IMR-90 (cell line): ENCODE measurements around the gene RELCH. TPM values are rescaled to one million over a fixed set of nuclear protein-coding genes. Genes with fewer than 3 reads are reported as not detected.

ENCODE experiments used
- ATAC-seq: fragments of 200-7000 bp; cut with Tn5 transposase; 2 replicates; pipeline ENCODE4 v1.9.1; 2020; ENCODE audit warnings: low read depth, mild to moderate bottlenecking, moderate library complexity
- BruUV-seq: library from RNA; stranded (reverse); fragments of 400-500 nt; replicated peaks from 2 replicates; lab custom pipeline; 2021; lab: Mats Ljungman, UMichigan
- CTCF ChIA-PET: fragments of 300-600 bp; formaldehyde crosslinking; extraction: SDS; loops from one replicate; lab custom pipeline; 2021; ENCODE audit warnings: antibody characterized with exemption; lab: Yijun Ruan, JAX
- POLR2A ChIA-PET: fragments of 300-600 bp; sonication (Branson Sonifier 250); formaldehyde crosslinking; loops from one replicate; lab custom pipeline; 2022; ENCODE audit warnings: antibody characterized with exemption; ENCODE audit not compliant: unreplicated experiment; lab: Charles Lee
- DNase-seq: peaks from one replicate; pipeline ENCODE4 v3.0.0; 2013
- H2AFZ ChIP-seq: replicated peaks from 2 replicates; pipeline ENCODE3; 2013; ENCODE audit warnings: low read length, mild to moderate bottlenecking; ENCODE audit not compliant: poor library complexity
- H2AK5ac ChIP-seq: 2 replicates; pipeline ENCODE4 v1.6.1; 2013; ENCODE audit warnings: low read depth, low read length, inconsistent platforms
- H2AK9ac ChIP-seq: replicated peaks from 2 replicates; pipeline ENCODE3; 2013; ENCODE audit warnings: mild to moderate bottlenecking, low read depth, low read length, moderate library complexity; ENCODE audit not compliant: poor library complexity
- H2BK120ac ChIP-seq: 2 replicates; pipeline ENCODE4 v1.6.1; 2013; ENCODE audit warnings: low read depth, low read length, inconsistent platforms
- H2BK15ac ChIP-seq: 3 replicates; pipeline ENCODE4 v1.6.1; 2013; ENCODE audit warnings: low read depth, low read length, inconsistent platforms
- H2BK20ac ChIP-seq: 2 replicates; pipeline ENCODE4 v1.6.1; 2013; ENCODE audit warnings: low read depth, mild to moderate bottlenecking, inconsistent platforms, low read length, moderate library complexity
- H2BK5ac ChIP-seq: 2 replicates; pipeline ENCODE4 v1.6.1; 2013; ENCODE audit warnings: mild to moderate bottlenecking, low read depth, low read length, inconsistent platforms; ENCODE audit not compliant: poor library complexity, severe bottlenecking
- H3K14ac ChIP-seq: replicated peaks from 2 replicates; pipeline ENCODE4 v1.6.1; 2013; ENCODE audit warnings: low read depth, low read length, inconsistent platforms
- H3K18ac ChIP-seq: 2 replicates; pipeline ENCODE4 v1.6.1; 2013; ENCODE audit warnings: low read depth, low read length, control low read depth
- H3K23ac ChIP-seq: 2 replicates; pipeline ENCODE4 v1.6.1; 2013; ENCODE audit warnings: low read depth, low read length, inconsistent platforms
- H3K27ac ChIP-seq: 2 replicates; pipeline ENCODE4 v1.5.1; 2013; ENCODE audit warnings: mild to moderate bottlenecking, control low read depth, low read length; ENCODE audit not compliant: insufficient read depth
- H3K27me3 ChIP-seq: 2 replicates; pipeline ENCODE4 v1.6.1; 2013; ENCODE audit warnings: low read length; ENCODE audit not compliant: control insufficient read depth, insufficient read depth
- H3K36me3 ChIP-seq: 2 replicates; pipeline ENCODE4 v1.6.1; 2013; ENCODE audit warnings: low read length, mixed read lengths; ENCODE audit not compliant: control insufficient read depth, insufficient read depth
- H3K4ac ChIP-seq: 2 replicates; pipeline ENCODE4 v1.6.1; 2013; ENCODE audit warnings: low read depth, low read length, inconsistent platforms
- H3K4me1 ChIP-seq: 2 replicates; pipeline ENCODE4 v1.6.1; 2013; ENCODE audit warnings: low read length, mixed read lengths; ENCODE audit not compliant: control insufficient read depth, insufficient read depth
- H3K4me2 ChIP-seq: 2 replicates; pipeline ENCODE4 v1.6.1; 2013; ENCODE audit warnings: low read depth, mild to moderate bottlenecking, control low read depth, low read length, moderate library complexity
- H3K4me3 ChIP-seq: 2 replicates; pipeline ENCODE4 v1.5.1; 2013; ENCODE audit warnings: low read depth, mild to moderate bottlenecking, control low read depth, low read length, moderate library complexity; ENCODE audit not compliant: insufficient read depth
- H3K56ac ChIP-seq: 2 replicates; pipeline ENCODE4 v1.6.1; 2013; ENCODE audit warnings: low read length, inconsistent platforms; ENCODE audit not compliant: insufficient read depth; ENCODE audit errors: extremely low read depth
- H3K79me1 ChIP-seq, 2 experiments: 2 replicates each; pipeline ENCODE4 v1.6.1; 2013; ENCODE audit warnings: low read length in 2 of 2, inconsistent platforms in 1 of 2, low read depth in 1 of 2
- H3K9ac ChIP-seq: 2 replicates; pipeline ENCODE4 v1.6.1; 2013; ENCODE audit warnings: low read depth, low read length, control low read depth
- H3K9me1 ChIP-seq: 2 replicates; pipeline ENCODE4 v1.6.1; 2013; ENCODE audit warnings: low read length, inconsistent platforms; ENCODE audit not compliant: insufficient read depth
- H3K9me3 ChIP-seq: 2 replicates; pipeline ENCODE4 v1.6.1; 2013; ENCODE audit warnings: low read length; ENCODE audit not compliant: control insufficient read depth, insufficient read depth
- H4K20me1 ChIP-seq: 2 replicates; pipeline ENCODE4 v1.6.1; 2013; ENCODE audit warnings: low read length, inconsistent platforms; ENCODE audit not compliant: insufficient read depth
- H4K5ac ChIP-seq: 2 replicates; pipeline ENCODE4 v1.6.1; 2013; ENCODE audit warnings: mild to moderate bottlenecking, low read depth, low read length, control low read depth
- H4K8ac ChIP-seq, 2 experiments: 2 replicates each; pipeline ENCODE4 v1.6.1; 2013; ENCODE audit warnings: low read depth in 2 of 2, low read length in 2 of 2, control low read depth in 1 of 2, inconsistent platforms in 1 of 2
- H4K91ac ChIP-seq: 2 replicates; pipeline ENCODE4 v1.6.1; 2013; ENCODE audit warnings: low read depth, low read length, inconsistent platforms; ENCODE audit not compliant: insufficient read depth
- CEBPB ChIP-seq: IDR thresholded peaks from 2 replicates; pipeline ENCODE4 v1.6.1; 2012; ENCODE audit warnings: low read depth, low read length, improper control_type of control experiment
- CHD1 ChIP-seq: IDR thresholded peaks from 2 replicates; pipeline ENCODE4 v1.6.1; 2012; ENCODE audit warnings: low read depth, low read length, improper control_type of control experiment
- FOS ChIP-seq: fragments of 150-350 bp; IDR thresholded peaks from 2 replicates; pipeline ENCODE4 v1.6.1; 2016; ENCODE audit warnings: low read depth, low read length
- MAZ ChIP-seq: IDR thresholded peaks from 2 replicates; pipeline ENCODE4 v1.6.1; 2012; ENCODE audit warnings: low read depth, mild to moderate bottlenecking, low read length, improper control_type of control experiment, moderate library complexity, borderline replicate concordance
- RAD21 ChIP-seq: IDR thresholded peaks from 2 replicates; pipeline ENCODE4 v1.6.1; 2012; ENCODE audit warnings: low read length, improper control_type of control experiment
- RCOR1 ChIP-seq: IDR thresholded peaks from 2 replicates; pipeline ENCODE4 v1.6.1; 2012; ENCODE audit warnings: mild to moderate bottlenecking, low read length, improper control_type of control experiment; ENCODE audit not compliant: insufficient replicate concordance
- WGBS, 2 experiments: methylation state at CpG; one replicate each; pipeline versions ENCODE4 v1.1.5 to v1.1.7; 2013; ENCODE audit warnings: missing lambda C conversion rate in 2 of 2; ENCODE audit not compliant: insufficient read length in 1 of 2; ENCODE audit errors: extremely low coverage in 2 of 2; 5-methylcytosine and 5-hydroxymethylcytosine counted together
- dilution Hi-C: fragments of 300-500 bp; cut with HindIII; formaldehyde crosslinking; loops from one replicate; pipeline ENCODE4 v1.14.3; 2018; ENCODE audit warnings: low sequenced_read_pairs; ENCODE audit not compliant: unreplicated experiment
- in situ Hi-C: fragments of 300-500 bp; cut with MboI; formaldehyde crosslinking; loops from 3 replicates; pipeline ENCODE4 v1.14.3; 2019; ENCODE audit warnings: low sequenced_read_pairs, inconsistent platforms, mixed read lengths
- intact Hi-C: fragments of 100-400 bp; cut with micrococcal nuclease; formaldehyde crosslinking; loops from 2 replicates; pipeline ENCODE4 v1.10.0; 2022
- polyA plus RNA-seq, 3 experiments: library from polyadenylated mRNA; depleted of rRNA; stranded (reverse); fragments of >200 nt; gene quantifications; 2 replicates each; pipeline ENCODE4 v1.2.3, GENCODE V29; 2012; ENCODE audit warnings: low replicate concordance in 1 of 3
- total RNA-seq: library from RNA; depleted of rRNA; stranded (reverse); fragments of >200 nt; gene quantifications from 2 replicates; pipeline ENCODE4 v1.2.3, GENCODE V29; 2012

The RELCH gene
- total and polyA plus RNA-seq, 2 of the 4 experiments (the other 2 are of a cell fraction), result 14.4 to 52.5 TPM

- no peak overlapping the region for H2BK15ac ChIP-seq
- ChIA-PET CTCF (no interaction called here), POLR2A (no interaction called here)
- no peak overlapping the region for H3K23ac ChIP-seq
- no peak overlapping the region for H2BK5ac ChIP-seq
- no peak overlapping the region for H2AK5ac ChIP-seq
- H3K4ac ChIP-seq, result no peak overlapping the region
- no peak overlapping the region for H4K5ac ChIP-seq
- H3K14ac ChIP-seq, result no peak overlapping the region
- H4K91ac ChIP-seq, result no peak overlapping the region
- in situ Hi-C loops (no loop called here), intact Hi-C loops (no loop called here), dilution Hi-C loops (no loop called here)
- H4K20me1 ChIP-seq, result peaks cover 22% of the 10 kb centered on the region; the same call in 1 of the 2 replicates
- H4K8ac ChIP-seq, result no peak overlapping the region
- TF ChIP-seq MAZ, result no peak
- peak; percentile 37; the same call in 1 of the 2 replicates for TF ChIP-seq CEBPB
- TF ChIP-seq FOS, result no peak
- no peak for TF ChIP-seq RCOR1
- TF ChIP-seq CHD1, result no peak
- TF ChIP-seq RAD21, result no peak
- H2AK9ac ChIP-seq, result no peak overlapping the region
- no peak overlapping the region for H2BK20ac ChIP-seq
- no peak overlapping the region for H3K4me3 ChIP-seq
- no peak overlapping the region for H2BK120ac ChIP-seq
- H3K9me3 ChIP-seq, result no peaks in the 10 kb centered on the region
- no peaks in the 10 kb centered on the region for H3K27me3 ChIP-seq
- no peak overlapping the region for H3K56ac ChIP-seq
- H3K18ac ChIP-seq, result no peak overlapping the region
- peaks cover 28 to 32% of the 10 kb centered on the region in 2 experiments for H3K79me1 ChIP-seq
- no TSS peak for BruUV-seq
- no peak overlapping the region for H3K27ac ChIP-seq
- no peak overlapping the region for H3K9ac ChIP-seq
- WGBS, 2 experiments, result no CpG with 5 or more reads among the region's 1 CpG
- H3K4me1 ChIP-seq, result 0 out of 2 replicates have a peak, but pooled peaks cover 2% of the 10 kb centered on the region
- H2AFZ ChIP-seq, result no peak overlapping the region
- H3K36me3 ChIP-seq, result no peaks in the 10 kb centered on the region
- DNase-seq (no peak), ATAC-seq (no peak)
- H3K4me2 ChIP-seq, result no peak overlapping the region
- H3K9me1 ChIP-seq, result peaks cover 5% of the 10 kb centered on the region
Measured at GRCh38 chr18:62201870-62202269, 14.8 kb downstream of the RELCH start.
